DMS53 (cell line): ENCODE measurements around the gene SRPRB.

ENCODE experiments used
- DNase-seq: peaks from one replicate; lab custom pipeline; 2025; lab: John Stamatoyannopoulos, UW

The SRPRB gene

GRCh38 chr3:133805702-133806475, at the start of gene SRPRB:
Gene SRPRB, plus strand, starts transcription at chr3:133805815. Its CDS starts 34 bp downstream, at chr3:133805849.
- DNase-seq = peak; percentile 94

- no peak for DNase-seq
Measured at GRCh38 chr3:133756716-133757694, 48.6 kb upstream of the SRPRB start.

GRCh38 chr3:133757701-133758567, 47.7 kb upstream of the SRPRB start:
- DNase-seq = no peak

GRCh38 chr3:133758568-133758928, 47.1 kb upstream of the SRPRB start:
- DNase-seq = no peak

- no peak for DNase-seq
Measured at GRCh38 chr3:133758964-133759739, 46.5 kb upstream of the SRPRB start.

- no peak for DNase-seq
Measured at GRCh38 chr3:133759740-133760305, 45.8 kb upstream of the SRPRB start.

- no peak for DNase-seq
Measured at GRCh38 chr3:133760916-133761315, 44.7 kb upstream of the SRPRB start.

- no peak for DNase-seq
Measured at GRCh38 chr3:133761605-133762484, 43.8 kb upstream of the SRPRB start.

- no peak for DNase-seq
Measured at GRCh38 chr3:133762539-133762938, 43.1 kb upstream of the SRPRB start.

- DNase-seq = no peak
Measured at GRCh38 chr3:133763797-133764683, 41.6 kb upstream of the SRPRB start.

- no peak for DNase-seq
Measured at GRCh38 chr3:133765256-133765655, 40.4 kb upstream of the SRPRB start.

- DNase-seq = no peak
Measured at GRCh38 chr3:133767607-133768006, 38.0 kb upstream of the SRPRB start.

GRCh38 chr3:133769536-133769935, 36.1 kb upstream of the SRPRB start:
- DNase-seq = no peak

GRCh38 chr3:133773732-133774131, 31.9 kb upstream of the SRPRB start:
- DNase-seq = no peak

- DNase-seq = no peak
Measured at GRCh38 chr3:133775309-133775708, 30.3 kb upstream of the SRPRB start.

- no peak for DNase-seq
Measured at GRCh38 chr3:133775835-133776234, 29.8 kb upstream of the SRPRB start.

- peak; percentile 2 for DNase-seq
Measured at GRCh38 chr3:133776794-133777438, 28.7 kb upstream of the SRPRB start.
